ENCODE measurements around the gene PKD2L1.

DNA sequence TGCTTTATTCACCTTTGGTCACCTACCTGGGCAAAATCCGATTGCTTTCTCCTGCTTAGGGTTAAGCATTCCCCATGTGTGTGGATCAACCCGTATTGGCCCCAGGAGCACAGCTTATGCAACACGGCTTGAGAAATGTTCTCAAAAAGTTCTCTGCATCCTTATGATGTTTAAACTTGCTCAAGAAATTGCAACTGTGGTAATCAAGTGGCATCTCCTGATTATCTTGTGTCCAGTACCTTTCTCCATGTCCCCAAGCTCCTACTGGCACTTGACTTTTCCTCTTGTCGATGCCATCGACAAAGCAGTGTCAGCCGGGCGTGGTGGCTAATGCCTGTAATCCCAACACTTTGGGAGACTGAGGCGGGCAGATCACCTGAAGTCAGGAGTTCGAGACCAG, 4.7 kb upstream of the PKD2L1 start:
- TF ChIP-seq, protein P1, sequence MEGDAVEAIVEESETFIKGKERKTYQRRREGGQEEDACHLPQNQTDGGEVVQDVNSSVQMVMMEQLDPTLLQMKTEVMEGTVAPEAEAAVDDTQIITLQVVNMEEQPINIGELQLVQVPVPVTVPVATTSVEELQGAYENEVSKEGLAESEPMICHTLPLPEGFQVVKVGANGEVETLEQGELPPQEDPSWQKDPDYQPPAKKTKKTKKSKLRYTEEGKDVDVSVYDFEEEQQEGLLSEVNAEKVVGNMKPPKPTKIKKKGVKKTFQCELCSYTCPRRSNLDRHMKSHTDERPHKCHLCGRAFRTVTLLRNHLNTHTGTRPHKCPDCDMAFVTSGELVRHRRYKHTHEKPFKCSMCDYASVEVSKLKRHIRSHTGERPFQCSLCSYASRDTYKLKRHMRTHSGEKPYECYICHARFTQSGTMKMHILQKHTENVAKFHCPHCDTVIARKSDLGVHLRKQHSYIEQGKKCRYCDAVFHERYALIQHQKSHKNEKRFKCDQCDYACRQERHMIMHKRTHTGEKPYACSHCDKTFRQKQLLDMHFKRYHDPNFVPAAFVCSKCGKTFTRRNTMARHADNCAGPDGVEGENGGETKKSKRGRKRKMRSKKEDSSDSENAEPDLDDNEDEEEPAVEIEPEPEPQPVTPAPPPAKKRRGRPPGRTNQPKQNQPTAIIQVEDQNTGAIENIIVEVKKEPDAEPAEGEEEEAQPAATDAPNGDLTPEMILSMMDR (conservative IDR thresholded peaks at IDR 0.05; ENCODE audit: low read depth, low read length): no peak
- no peak for TF ChIP-seq EZH2 (IDR thresholded peaks at IDR 0.05; ENCODE audit: borderline replicate concordance, low read depth, low read length, poor library complexity, severe bottlenecking)
